Suprapubic skin (tissue), 3 donors: ENCODE results near the gene NPIPA8.
"Not testable (repeated sequence)": the region's sequence is repeated elsewhere in the genome, so short reads cannot be mapped to it uniquely, and the experiment has no call there.

Source experiments
- EP300 ChIP-seq: sonication (generic); formaldehyde crosslinking; IDR thresholded peaks from one replicate; pipeline ENCODE4 v1.6.1; 2017; ENCODE audit warnings: antibody characterized with exemption
- POLR2A ChIP-seq, 2 donors: fragments of 450-650 bp; IDR thresholded peaks; one replicate each; pipeline ENCODE4 v1.6.1; 2017; ENCODE audit warnings: antibody characterized with exemption in 2 of 2, mild to moderate bottlenecking in 2 of 2, moderate library complexity in 2 of 2
- TF ChIP-seq, protein P1 (sequence below), 2 donors: fragments of 200-600 bp in 1 of 2; fragments of 450-650 bp in 1 of 2; sonication (generic) in 1 of 2; IDR thresholded peaks; one replicate each; pipeline ENCODE4 v1.5.1; 2016 to 2019; ENCODE audit warnings: antibody characterized with exemption in 2 of 2, mild to moderate bottlenecking in 1 of 2, moderate library complexity in 1 of 2

DNA sequence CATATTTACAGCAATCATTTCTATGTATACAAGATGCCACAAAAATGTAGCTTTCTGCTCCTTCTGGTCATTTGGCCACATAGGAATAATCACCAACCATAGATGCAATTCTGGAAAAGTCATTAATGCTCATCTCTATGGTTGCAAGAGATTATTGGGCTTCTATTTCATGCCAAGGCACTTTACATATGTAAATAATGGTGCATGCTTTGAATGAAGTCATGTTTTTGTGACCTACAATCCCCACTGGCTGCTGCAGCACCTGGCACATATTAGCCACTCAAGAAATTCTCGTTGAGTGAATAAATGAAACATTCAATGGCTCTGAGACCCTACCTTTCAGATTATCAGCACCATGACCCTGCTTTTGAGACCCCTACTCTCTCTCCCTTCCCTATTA is 50.2 kb downstream of the NPIPA8 start:
- TF ChIP-seq POLR2A (IDR thresholded peaks at IDR 0.05); EP300: not testable (repeated sequence)
- TF ChIP-seq, protein P1, sequence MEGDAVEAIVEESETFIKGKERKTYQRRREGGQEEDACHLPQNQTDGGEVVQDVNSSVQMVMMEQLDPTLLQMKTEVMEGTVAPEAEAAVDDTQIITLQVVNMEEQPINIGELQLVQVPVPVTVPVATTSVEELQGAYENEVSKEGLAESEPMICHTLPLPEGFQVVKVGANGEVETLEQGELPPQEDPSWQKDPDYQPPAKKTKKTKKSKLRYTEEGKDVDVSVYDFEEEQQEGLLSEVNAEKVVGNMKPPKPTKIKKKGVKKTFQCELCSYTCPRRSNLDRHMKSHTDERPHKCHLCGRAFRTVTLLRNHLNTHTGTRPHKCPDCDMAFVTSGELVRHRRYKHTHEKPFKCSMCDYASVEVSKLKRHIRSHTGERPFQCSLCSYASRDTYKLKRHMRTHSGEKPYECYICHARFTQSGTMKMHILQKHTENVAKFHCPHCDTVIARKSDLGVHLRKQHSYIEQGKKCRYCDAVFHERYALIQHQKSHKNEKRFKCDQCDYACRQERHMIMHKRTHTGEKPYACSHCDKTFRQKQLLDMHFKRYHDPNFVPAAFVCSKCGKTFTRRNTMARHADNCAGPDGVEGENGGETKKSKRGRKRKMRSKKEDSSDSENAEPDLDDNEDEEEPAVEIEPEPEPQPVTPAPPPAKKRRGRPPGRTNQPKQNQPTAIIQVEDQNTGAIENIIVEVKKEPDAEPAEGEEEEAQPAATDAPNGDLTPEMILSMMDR (IDR thresholded peaks at IDR 0.05): not testable (repeated sequence)
